ENCODE data around the gene MBP.

Gene MBP

DNA sequence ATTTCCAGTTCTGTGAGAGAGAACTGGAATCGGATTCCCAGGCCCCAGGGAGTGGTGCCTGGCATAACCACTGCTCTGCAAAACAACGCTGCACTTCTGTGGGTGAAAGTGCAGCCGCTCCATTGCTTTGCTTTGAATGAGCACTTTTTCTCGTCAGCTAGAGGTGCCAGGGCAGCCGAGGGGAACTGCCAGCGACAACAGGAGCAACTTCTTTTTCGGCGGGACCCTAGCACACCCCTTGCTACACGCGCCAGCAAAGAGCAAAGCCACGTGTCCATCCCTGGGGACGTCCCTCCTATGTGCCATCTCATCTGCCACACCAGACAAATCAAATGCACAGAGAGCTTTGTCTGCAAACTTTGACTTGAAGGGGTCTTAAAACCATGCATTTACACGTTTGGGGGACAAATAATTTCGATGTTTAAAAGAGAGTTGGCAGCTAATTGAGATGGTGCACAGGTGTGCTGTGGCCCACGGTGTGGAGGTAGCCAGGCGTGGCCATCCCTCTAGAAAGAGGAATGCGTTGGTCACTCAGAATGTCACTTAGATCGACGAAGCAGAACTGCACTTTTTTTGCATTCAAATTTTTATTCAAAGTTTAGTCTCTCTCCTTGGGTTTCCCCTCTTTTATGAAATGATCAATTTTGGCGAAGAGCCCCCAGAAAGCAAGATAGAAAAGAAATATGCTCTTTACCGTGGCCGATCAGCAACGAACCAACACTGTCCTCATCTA, 151.8 kb downstream of the MBP start:
- TF ChIP-seq, protein P1, sequence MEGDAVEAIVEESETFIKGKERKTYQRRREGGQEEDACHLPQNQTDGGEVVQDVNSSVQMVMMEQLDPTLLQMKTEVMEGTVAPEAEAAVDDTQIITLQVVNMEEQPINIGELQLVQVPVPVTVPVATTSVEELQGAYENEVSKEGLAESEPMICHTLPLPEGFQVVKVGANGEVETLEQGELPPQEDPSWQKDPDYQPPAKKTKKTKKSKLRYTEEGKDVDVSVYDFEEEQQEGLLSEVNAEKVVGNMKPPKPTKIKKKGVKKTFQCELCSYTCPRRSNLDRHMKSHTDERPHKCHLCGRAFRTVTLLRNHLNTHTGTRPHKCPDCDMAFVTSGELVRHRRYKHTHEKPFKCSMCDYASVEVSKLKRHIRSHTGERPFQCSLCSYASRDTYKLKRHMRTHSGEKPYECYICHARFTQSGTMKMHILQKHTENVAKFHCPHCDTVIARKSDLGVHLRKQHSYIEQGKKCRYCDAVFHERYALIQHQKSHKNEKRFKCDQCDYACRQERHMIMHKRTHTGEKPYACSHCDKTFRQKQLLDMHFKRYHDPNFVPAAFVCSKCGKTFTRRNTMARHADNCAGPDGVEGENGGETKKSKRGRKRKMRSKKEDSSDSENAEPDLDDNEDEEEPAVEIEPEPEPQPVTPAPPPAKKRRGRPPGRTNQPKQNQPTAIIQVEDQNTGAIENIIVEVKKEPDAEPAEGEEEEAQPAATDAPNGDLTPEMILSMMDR (IDR thresholded peaks at IDR 0.05; ENCODE audit: low read depth, low read length, missing control alignments), result no peak
- no peaks in the 10 kb centered on the region for H3K36me3 ChIP-seq (replicated peaks)
- no peak overlapping the region for H3K4me3 ChIP-seq (ENCODE audit: low read depth, low read length)
- DNase-seq, result no peak
- H3K27ac ChIP-seq, result no peak overlapping the region
- no peaks in the 10 kb centered on the region for H3K27me3 ChIP-seq (replicated peaks)
- in situ Hi-C loops (cut with HindIII; ENCODE audit: low pct_ligation_motif_present, low sequenced_read_pairs), result no loop called here

- H3K4me3 ChIP-seq (ENCODE audit: low read depth, low read length), result no peak overlapping the region
- no peaks in the 10 kb centered on the region for H3K36me3 ChIP-seq (replicated peaks)
- H3K27ac ChIP-seq, result no peak overlapping the region
- in situ Hi-C loops (cut with HindIII; ENCODE audit: low pct_ligation_motif_present, low sequenced_read_pairs), result no loop called here
- no peak for DNase-seq
- TF ChIP-seq, protein P1 (IDR thresholded peaks at IDR 0.05; ENCODE audit: low read depth, low read length, missing control alignments), result no peak
- no peaks in the 10 kb centered on the region for H3K27me3 ChIP-seq (replicated peaks)
These were observed 152.7 kb downstream of the MBP start for GRCh38 chr18:76979906-76980305.

- TF ChIP-seq, protein P1 (IDR thresholded peaks at IDR 0.05; ENCODE audit: low read depth, low read length, missing control alignments), result no peak
- Histone ChIP-seq H3K27ac (no peak overlapping the region), H3K27me3 (replicated peaks) (no peaks in the 10 kb centered on the region), H3K36me3 (replicated peaks) (no peaks in the 10 kb centered on the region), H3K4me3 (ENCODE audit: low read depth, low read length) (no peak overlapping the region)
- DNase-seq, result no peak
- in situ Hi-C loops (cut with HindIII; ENCODE audit: low pct_ligation_motif_present, low sequenced_read_pairs), result no loop called here
These were observed 153.4 kb downstream of the MBP start for GRCh38 chr18:76979111-76979751.

DNA sequence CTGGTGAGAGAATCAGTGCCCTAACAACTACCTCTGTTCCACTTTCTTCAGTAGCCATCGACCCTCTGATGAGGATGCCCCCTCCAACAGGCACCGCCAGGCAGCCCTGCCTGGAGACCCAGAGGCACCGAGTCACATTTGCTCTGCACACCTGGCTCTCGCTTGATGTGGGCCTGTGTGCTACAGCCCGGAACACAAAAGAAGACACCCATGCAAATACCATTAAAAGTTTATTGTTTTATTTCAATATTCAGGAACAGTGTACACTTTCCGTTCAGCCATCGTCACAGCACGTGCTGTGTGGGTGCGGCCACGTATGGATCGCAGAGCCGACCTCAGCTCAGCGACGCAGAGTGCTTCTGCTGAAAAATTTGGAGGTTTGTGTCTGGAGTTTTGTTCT, 154.0 kb downstream of the MBP start:
- TF ChIP-seq, protein P1 (IDR thresholded peaks at IDR 0.05; ENCODE audit: low read depth, low read length, missing control alignments), result no peak
- no peak for DNase-seq
- in situ Hi-C loops (cut with HindIII; ENCODE audit: low pct_ligation_motif_present, low sequenced_read_pairs), result no loop called here

DNA sequence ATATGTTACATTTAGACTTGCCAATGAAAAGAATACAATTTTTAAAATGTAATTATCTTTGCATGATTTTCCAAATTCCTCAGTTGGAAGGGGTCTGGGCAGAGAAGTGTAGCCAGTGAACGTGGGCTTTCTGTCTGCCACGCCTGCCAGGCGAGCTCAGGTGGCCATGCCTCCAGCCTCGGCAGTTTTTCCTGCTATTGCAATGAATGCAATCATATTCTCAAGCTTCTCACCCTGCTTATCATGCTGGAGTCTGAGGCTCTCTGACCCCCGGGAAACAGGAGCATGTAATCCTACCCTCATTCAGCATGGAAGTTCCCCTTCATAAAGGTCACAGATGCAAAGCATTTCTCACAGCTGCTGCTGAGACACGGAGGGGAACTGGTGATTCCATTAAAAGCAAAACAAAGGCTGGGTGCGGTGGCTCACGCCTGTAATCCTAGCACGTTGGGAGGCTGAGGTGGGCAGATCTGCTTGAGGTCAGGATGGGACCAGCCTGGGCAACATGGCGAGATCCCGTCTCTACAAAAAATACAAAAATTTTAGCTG, 154.8 kb downstream of the MBP start:
- in situ Hi-C loops (cut with HindIII; ENCODE audit: low pct_ligation_motif_present, low sequenced_read_pairs), result no loop called here
- TF ChIP-seq, protein P1 (IDR thresholded peaks at IDR 0.05; ENCODE audit: low read depth, low read length, missing control alignments), result no peak

More for the DNA sequence above, 154.0 kb downstream of the MBP start:
- H3K4me3 ChIP-seq (ENCODE audit: low read depth, low read length), result no peak overlapping the region
- H3K27ac ChIP-seq, result no peak overlapping the region
- H3K36me3 ChIP-seq (replicated peaks), result no peaks in the 10 kb centered on the region
- no peaks in the 10 kb centered on the region for H3K27me3 ChIP-seq (replicated peaks)

More for the DNA sequence above, 154.8 kb downstream of the MBP start:
- no peak overlapping the region for H3K27ac ChIP-seq
- no peak overlapping the region for H3K4me3 ChIP-seq (ENCODE audit: low read depth, low read length)
- H3K27me3 ChIP-seq (replicated peaks), result no peaks in the 10 kb centered on the region
- no peaks in the 10 kb centered on the region for H3K36me3 ChIP-seq (replicated peaks)
- no peak for DNase-seq

Measured in brain microvascular endothelial cell (primary cell).